K562 treated with DMSO at 1 percent for 4 hours (cell line): ENCODE measurements around the gene NFX1. TPM values are rescaled to one million over a fixed set of nuclear protein-coding genes. Genes with fewer than 3 reads are reported as not detected.

Experiments used
- total RNA-seq: library from RNA; unstranded; fragments of 300-600 nt; gene quantifications from 2 replicates; pipeline ENCODE4 v1.2.3, GENCODE V29; 2022; ENCODE audit not compliant: insufficient read depth

The NFX1 gene
- total RNA-seq = 15.8 and 16.7 TPM in 2 replicates

GRCh38 chr9:33290247-33291030 is at the start of gene NFX1:
TSS of gene NFX1 (plus strand) at chr9:33290516. CDS start at chr9:33290573, 57 bp downstream.

GRCh38 chr9:33264473-33265177 is 25.7 kb upstream of the NFX1 start, which contains the start of the genes BAG1 and CHMP5:
TSS of gene BAG1 (minus strand) at chr9:33264708.
TSS of gene CHMP5 (plus strand) at chr9:33265049. CDS start at chr9:33265079, 30 bp downstream.

GRCh38 chr9:33402371-33402770 is 112.1 kb downstream of the NFX1 start, which contains the start of gene AQP7:
TSS of gene AQP7 (minus strand) at chr9:33402568. CDS start at chr9:33401262, 1,306 bp downstream.

Other genes with a start within 250 kb of the NFX1 start
- gene SMU1, start 213.8 kb upstream of the NFX1 start, total RNA-seq = 5.9 and 8.8 TPM in 2 replicates
- gene B4GALT1, start 123.2 kb upstream of the NFX1 start, total RNA-seq = 28.9 and 32.8 TPM in 2 replicates
- not detected in 2 replicates for gene SPINK4, start 50.3 kb upstream of the NFX1 start, total RNA-seq
- gene BAG1, start 25.8 kb upstream of the NFX1 start, total RNA-seq = 94.4 and 121 TPM in 2 replicates
- 38.2 and 43.7 TPM in 2 replicates for gene CHMP5, start 25.5 kb upstream of the NFX1 start, total RNA-seq
- gene AQP7, start 112.1 kb downstream of the NFX1 start, total RNA-seq = 1.4 TPM in 1 of 2 replicates, not detected in the other
- gene AQP3, start 157.1 kb downstream of the NFX1 start, total RNA-seq = 19.2 and 33.9 TPM in 2 replicates
- gene NOL6, start 183.4 kb downstream of the NFX1 start, total RNA-seq = 15.8 and 17.2 TPM in 2 replicates
- gene ANKRD18B, start 233.7 kb downstream of the NFX1 start, total RNA-seq = 0.24 TPM in 1 of 2 replicates, not detected in the other